Kidney (tissue), 14 donors: Measurements from ENCODE around the gene LMF2. TPM values are rescaled to one million over a fixed set of nuclear protein-coding genes. Genes with fewer than 3 reads are reported as not detected.
A peak's percentile ranks its signal among the peaks of the same experiment; 100 is the strongest.

Source experiments
- DNase-seq, 5 donors: peaks; one replicate each; pipeline ENCODE4 v3.0.0-alpha.2; 2013 to 2020
- FAIRE-seq: peaks from 2 replicates; lab custom pipeline; 2012; peaks lifted over from hg19 to GRCh38; lab: Jason Lieb, UNC
- H3K27ac ChIP-seq, 2 donors: one replicate each; pipeline ENCODE4 v1.7.0; 2013; ENCODE audit warnings: low read depth in 2 of 2, low read length in 2 of 2, inconsistent platforms in 1 of 2
- H3K27me3 ChIP-seq: one replicate; pipeline ENCODE4 v1.7.1; 2013; ENCODE audit warnings: low read length, inconsistent platforms; ENCODE audit not compliant: control insufficient read depth, insufficient read depth
- H3K36me3 ChIP-seq, 3 donors: one replicate each; pipeline versions ENCODE4 v1.7.0 to v1.7.1; 2013; ENCODE audit warnings: low read length in 3 of 3, control low read depth in 1 of 3, inconsistent platforms in 1 of 3; ENCODE audit not compliant: insufficient read depth in 3 of 3, control insufficient read depth in 2 of 3
- H3K4me1 ChIP-seq, 3 donors: one replicate each; pipeline versions ENCODE4 v1.7.0 to v1.7.1; 2013; ENCODE audit warnings: low read length in 3 of 3, inconsistent platforms in 1 of 3, low read depth in 1 of 3; ENCODE audit not compliant: control insufficient read depth in 2 of 3, insufficient read depth in 2 of 3
- H3K4me3 ChIP-seq, 3 donors: one replicate each; pipeline versions ENCODE4 v1.7.0 to v1.8.1; 2013; ENCODE audit warnings: low read length in 3 of 3, control low read depth in 1 of 3, inconsistent platforms in 1 of 3
- H3K9ac ChIP-seq, 3 donors: one replicate each; pipeline versions ENCODE4 v1.7.0 to v1.7.1; 2013; ENCODE audit warnings: low read length in 3 of 3, control low read depth in 1 of 3, inconsistent platforms in 1 of 3
- H3K9me3 ChIP-seq, 3 donors: one replicate each; pipeline versions ENCODE4 v1.7.0 to v1.7.1; 2013; ENCODE audit warnings: low read length in 3 of 3, control low read depth in 1 of 3, inconsistent platforms in 1 of 3; ENCODE audit not compliant: control insufficient read depth in 2 of 3, insufficient read depth in 1 of 3
- intact Hi-C: fragments of 100-400 bp; cut with DNase I; formaldehyde crosslinking; loops from one replicate; pipeline ENCODE4 v1.11.1; 2022
- polyA plus RNA-seq: library from polyadenylated mRNA; stranded (reverse); fragments of 350-450 nt; fragmentation: Illumina TruSeq; extraction: RNeasy Lipid Tissue Mini Kit (QIAGEN cat#74804); gene quantifications from one replicate; pipeline ENCODE4 v1.2.3, GENCODE V29; 2014; ENCODE audit warnings: low read depth, low replicate concordance; ENCODE audit not compliant: insufficient read depth
- total RNA-seq: library from RNA; stranded (reverse); fragmentation: NEBNext Ultra II Directional; extraction: Animal tissue kit (Norgen Biotek cat#: 25700); gene quantifications from one replicate; pipeline ENCODE4 v1.2.1, GENCODE V29; 2021
- TF ChIP-seq, protein P1 (sequence below): IDR thresholded peaks from 3 replicates; pipeline ENCODE4 v1.5.1; 2012; ENCODE audit warnings: mild to moderate bottlenecking, moderate library complexity, borderline replicate concordance; ENCODE audit not compliant: insufficient read depth; ENCODE audit errors: extremely low read depth
- donor health status: control.
- donor health status: control.
- donor health status: control.
- donor health status: control.
- donor health status: control.
- donor health status: DM: yes; HTN: yes; CAD: no.
- donor health status: Normal renal cell carcinoma (clear cell type).

Gene LMF2
- total and polyA plus RNA-seq, 2 donors from 2014 or later: 41.7 to 77.9 TPM

DNA sequence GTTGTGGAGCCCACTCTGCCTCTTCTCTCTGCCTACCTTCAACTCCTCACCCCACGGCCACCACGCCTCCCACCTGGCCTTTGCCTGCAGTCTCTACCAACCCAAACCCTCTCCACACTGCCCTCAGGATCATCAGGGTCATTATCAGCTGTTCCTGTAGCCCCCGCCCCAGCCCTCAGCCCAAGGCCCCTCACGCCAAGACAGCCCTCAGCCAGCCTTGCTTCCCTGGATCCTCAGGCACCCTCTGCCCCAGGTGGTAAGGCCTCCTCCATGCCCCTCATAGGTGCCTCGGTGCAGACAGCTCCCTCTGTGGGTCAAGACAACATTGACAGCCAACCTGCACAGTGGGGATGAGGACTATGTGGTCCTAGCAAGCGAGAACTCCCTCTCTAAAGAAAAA, 34.4 kb downstream of the LMF2 start:
- Histone ChIP-seq H3K36me3 (no peaks in the 10 kb centered on the region), H3K9me3 (no peaks in the 10 kb centered on the region), H3K27ac (no peak overlapping the region), H3K9ac (peak overlapping the region in 2 of 3 donors; percentile 8 to 58), H3K27me3 (no peaks in the 10 kb centered on the region), H3K4me1 (peaks cover 0 to 31% (median 20%) of the 10 kb centered on the region in 3 donors), H3K4me3 (peak overlapping the region in 2 of 3 donors; percentile 71 to 72)
- intact Hi-C loops: no loop called here
- DNase-seq (peak in 1 of 5 donors; percentile 61), FAIRE-seq (no peak)
- TF ChIP-seq, protein P1, sequence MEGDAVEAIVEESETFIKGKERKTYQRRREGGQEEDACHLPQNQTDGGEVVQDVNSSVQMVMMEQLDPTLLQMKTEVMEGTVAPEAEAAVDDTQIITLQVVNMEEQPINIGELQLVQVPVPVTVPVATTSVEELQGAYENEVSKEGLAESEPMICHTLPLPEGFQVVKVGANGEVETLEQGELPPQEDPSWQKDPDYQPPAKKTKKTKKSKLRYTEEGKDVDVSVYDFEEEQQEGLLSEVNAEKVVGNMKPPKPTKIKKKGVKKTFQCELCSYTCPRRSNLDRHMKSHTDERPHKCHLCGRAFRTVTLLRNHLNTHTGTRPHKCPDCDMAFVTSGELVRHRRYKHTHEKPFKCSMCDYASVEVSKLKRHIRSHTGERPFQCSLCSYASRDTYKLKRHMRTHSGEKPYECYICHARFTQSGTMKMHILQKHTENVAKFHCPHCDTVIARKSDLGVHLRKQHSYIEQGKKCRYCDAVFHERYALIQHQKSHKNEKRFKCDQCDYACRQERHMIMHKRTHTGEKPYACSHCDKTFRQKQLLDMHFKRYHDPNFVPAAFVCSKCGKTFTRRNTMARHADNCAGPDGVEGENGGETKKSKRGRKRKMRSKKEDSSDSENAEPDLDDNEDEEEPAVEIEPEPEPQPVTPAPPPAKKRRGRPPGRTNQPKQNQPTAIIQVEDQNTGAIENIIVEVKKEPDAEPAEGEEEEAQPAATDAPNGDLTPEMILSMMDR: peak; percentile 9

DNA sequence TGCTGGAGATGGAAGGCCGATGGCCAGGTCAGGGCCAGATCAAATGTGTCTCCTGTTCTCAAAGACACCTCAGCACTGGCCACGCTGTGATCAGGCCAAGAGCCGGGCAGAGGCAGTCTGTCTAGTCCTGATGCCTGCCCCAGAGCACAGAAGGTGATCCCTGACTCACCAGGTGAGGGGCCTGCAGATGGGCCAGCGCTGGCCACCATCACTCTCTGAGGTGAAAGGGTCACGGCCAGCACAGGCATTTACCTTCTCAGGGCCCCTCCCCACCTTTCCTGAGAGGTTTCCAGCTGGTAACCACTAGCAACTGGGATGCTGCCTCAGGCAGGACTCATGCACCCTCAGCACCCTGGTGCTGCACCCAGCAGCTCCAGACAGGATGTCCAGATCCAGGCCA, 35.5 kb downstream of the LMF2 start:
- Histone ChIP-seq H3K4me3 (no peak overlapping the region), H3K9me3 (no peaks in the 10 kb centered on the region), H3K27ac (no peak overlapping the region), H3K4me1 (peaks cover 0 to 31% (median 20%) of the 10 kb centered on the region in 3 donors), H3K36me3 (peaks cover 0 to 5% (median 4%) of the 10 kb centered on the region in 3 donors), H3K27me3 (no peaks in the 10 kb centered on the region), H3K9ac (no peak overlapping the region)
- intact Hi-C loops: no loop called here
- TF ChIP-seq, protein P1: no peak
- DNase-seq: no peak
- FAIRE-seq: no peak

DNA sequence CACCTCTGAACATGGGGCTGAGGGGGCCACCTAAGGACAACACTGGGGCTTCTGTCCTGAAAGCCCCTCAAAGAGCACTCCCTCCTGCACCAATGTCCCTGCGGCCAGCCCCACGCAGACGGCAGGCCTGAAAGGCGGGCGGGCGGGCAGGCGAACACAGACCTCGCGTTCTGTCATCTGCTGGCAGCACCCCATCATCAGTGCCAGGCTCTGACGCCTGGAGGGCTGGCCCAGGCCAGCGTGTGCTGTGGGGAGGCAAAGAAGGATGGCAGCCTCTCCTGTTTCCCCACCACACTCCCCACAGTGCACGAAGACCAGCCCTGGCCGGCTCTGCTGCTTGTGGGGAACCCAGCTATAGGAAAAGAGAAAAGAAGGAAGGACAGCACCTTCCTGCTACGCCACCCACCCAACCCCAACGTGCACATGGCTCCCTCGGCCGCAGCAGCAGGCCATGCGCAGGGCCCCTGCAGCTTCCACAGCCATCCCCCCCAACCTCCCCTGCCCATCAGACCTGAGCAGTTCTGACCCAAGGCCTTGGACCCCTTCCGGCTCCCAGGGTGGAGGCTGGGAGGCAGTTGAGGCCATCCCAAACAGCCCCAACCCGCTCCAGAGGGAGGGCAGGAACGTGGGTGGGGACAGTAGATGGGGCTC, 36.2 kb downstream of the LMF2 start:
- no peak overlapping the region for H3K27ac ChIP-seq
- H3K27me3 ChIP-seq: no peaks in the 10 kb centered on the region
- peaks cover 0 to 10% (median 8%) of the 10 kb centered on the region in 3 donors for H3K36me3 ChIP-seq
- intact Hi-C loops: no loop called here
- TF ChIP-seq, protein P1: no peak
- H3K9ac ChIP-seq: no peak overlapping the region
- H3K4me1 ChIP-seq: peaks cover 0 to 31% (median 20%) of the 10 kb centered on the region in 3 donors
- H3K9me3 ChIP-seq: no peaks in the 10 kb centered on the region
- FAIRE-seq: no peak
- H3K4me3 ChIP-seq: no peak overlapping the region
- DNase-seq: no peak
